ENCODE results near the gene VAV3. TPM values are rescaled to one million over a fixed set of nuclear protein-coding genes. Genes with fewer than 3 reads are reported as not detected.
"Not testable (repeated sequence)": the region's sequence is repeated elsewhere in the genome, so short reads cannot be mapped to it uniquely, and the experiment has no call there.

Gene VAV3
- total RNA-seq, 1 donor = 41.1 TPM

DNA sequence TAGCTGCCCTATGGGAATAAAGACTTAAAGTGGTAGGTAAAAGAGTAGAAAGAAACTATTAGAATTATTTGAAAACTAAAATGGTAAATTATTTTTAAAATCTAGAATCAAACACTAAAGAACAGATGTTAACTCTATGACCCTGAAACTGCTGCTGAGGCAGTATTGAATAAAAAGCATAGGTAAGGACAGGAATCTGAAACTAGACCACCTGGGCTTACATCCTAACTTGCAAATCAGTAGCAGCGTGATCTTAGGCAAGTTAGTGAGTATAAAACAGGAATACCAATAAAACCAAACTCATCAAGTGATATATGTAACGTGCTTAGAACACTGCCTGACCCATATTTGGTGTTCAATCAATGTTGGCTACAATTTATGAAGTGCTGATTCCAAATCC is 257.9 kb downstream of the VAV3 start:
- no peak overlapping the region for H3K4me3 ChIP-seq (ENCODE audit: low read length)

DNA sequence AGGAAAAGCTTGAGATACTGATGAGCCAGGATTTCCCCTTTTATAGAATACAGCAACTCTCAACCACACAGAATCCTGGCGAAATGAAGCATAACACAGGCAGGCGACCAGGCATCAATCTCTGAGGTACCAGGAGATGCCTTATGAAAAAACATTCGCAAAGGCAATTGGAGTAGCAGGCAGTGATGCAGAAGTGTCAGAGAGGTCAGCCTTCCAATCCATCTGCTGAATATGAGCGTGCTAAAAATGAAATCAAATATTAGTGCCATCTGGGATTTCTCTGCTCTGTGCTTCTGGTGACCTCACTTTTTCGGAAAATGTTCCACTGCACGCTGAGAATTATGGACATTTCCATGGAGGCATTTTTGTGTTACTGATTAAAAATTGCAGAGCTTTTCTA is 258.8 kb downstream of the VAV3 start:
- no peak overlapping the region for H3K4me3 ChIP-seq (ENCODE audit: low read length)
- H3K27me3 ChIP-seq (ENCODE audit: insufficient read depth, low read length) = no peaks in the 10 kb centered on the region
- no peaks in the 10 kb centered on the region for H3K4me1 ChIP-seq (ENCODE audit: insufficient read depth, low read length)
- H3K9me3 ChIP-seq (ENCODE audit: low read depth, low read length) = no peaks in the 10 kb centered on the region

More for the DNA sequence above, 257.9 kb downstream of the VAV3 start:
- Histone ChIP-seq H3K27me3 (ENCODE audit: insufficient read depth, low read length) (no peaks in the 10 kb centered on the region), H3K4me1 (ENCODE audit: insufficient read depth, low read length) (no peaks in the 10 kb centered on the region), H3K9me3 (ENCODE audit: low read depth, low read length) (no peaks in the 10 kb centered on the region)

DNA sequence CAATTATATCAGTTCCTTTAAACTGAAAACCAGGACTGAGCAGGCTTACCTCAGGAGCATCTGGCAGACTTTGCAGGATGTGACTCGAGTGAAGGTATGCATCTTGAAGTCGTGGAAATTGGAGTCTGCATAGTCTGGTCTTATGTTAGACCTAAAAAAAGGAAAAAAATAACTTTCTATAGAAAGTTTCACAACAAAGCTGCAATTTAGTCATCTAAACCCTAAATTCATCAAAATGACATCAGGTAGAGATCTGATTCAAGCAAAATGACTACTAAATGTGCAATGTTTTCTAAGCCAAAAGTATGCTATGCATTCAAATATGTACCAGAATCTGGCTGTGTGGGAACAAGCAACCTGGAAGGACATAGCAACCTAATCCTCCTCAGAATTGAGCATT is 260.1 kb downstream of the VAV3 start:
- H3K9me3 ChIP-seq (ENCODE audit: low read depth, low read length) = no peaks in the 10 kb centered on the region
- no peaks in the 10 kb centered on the region for H3K27me3 ChIP-seq (ENCODE audit: insufficient read depth, low read length)
- no peaks in the 10 kb centered on the region for H3K4me1 ChIP-seq (ENCODE audit: insufficient read depth, low read length)
- no peak overlapping the region for H3K4me3 ChIP-seq (ENCODE audit: low read length)

DNA sequence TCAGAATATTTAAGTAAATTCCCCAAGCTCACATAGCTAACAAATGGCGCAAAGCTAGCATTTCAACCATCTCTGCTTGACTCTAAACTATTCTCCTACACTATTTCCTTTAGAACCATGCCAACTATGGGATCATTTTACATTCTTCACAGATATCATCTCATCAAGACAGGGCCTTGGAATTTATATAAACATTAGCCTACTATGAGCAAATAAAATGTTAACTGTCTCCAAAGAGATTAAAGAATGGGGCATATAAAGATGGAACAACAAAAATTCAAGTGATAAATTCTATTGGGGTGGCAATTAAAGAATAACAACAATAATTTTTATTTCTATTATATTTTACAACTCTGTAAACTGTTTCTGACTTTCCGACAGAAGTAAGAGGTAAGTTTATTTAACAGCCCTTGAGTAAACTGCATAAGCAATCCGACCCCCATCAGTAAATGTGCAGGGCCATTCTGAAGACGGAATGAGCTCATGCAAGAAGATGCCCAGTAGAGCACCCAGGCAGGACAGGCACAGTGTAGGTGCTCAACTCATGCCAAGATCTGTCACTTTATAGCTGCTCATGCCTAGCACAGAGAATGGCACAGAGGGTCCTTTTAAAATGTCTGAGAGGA is 261.9 kb downstream of the VAV3 start:
- no peak overlapping the region for H3K4me3 ChIP-seq (ENCODE audit: low read length)
- no peaks in the 10 kb centered on the region for H3K9me3 ChIP-seq (ENCODE audit: low read depth, low read length)
- no peaks in the 10 kb centered on the region for H3K27me3 ChIP-seq (ENCODE audit: insufficient read depth, low read length)
- H3K4me1 ChIP-seq (ENCODE audit: insufficient read depth, low read length) = no peaks in the 10 kb centered on the region

DNA sequence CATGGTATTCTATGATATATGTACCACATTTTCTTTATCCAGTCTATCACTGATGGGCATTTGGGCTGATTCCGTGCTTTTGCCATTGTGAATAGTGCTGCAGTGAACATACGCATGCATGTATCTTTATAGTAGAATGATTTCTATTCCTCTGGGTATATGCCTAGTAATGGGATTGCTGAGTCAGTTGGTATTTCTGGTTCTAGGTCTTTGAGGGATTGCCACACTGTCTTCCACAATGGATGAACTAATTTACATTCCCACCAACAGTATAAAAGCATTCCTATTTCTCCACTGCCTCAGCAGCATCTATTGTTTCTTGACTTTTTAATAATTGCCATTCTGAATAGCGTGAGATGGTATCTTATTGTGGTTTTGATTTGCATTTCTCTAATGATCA is 264.3 kb downstream of the VAV3 start:
- not testable (repeated sequence) for H3K27me3 ChIP-seq (ENCODE audit: insufficient read depth, low read length); H3K4me1 ChIP-seq (ENCODE audit: insufficient read depth, low read length); H3K4me3 ChIP-seq (ENCODE audit: low read length); H3K9me3 ChIP-seq (ENCODE audit: low read depth, low read length)

DNA sequence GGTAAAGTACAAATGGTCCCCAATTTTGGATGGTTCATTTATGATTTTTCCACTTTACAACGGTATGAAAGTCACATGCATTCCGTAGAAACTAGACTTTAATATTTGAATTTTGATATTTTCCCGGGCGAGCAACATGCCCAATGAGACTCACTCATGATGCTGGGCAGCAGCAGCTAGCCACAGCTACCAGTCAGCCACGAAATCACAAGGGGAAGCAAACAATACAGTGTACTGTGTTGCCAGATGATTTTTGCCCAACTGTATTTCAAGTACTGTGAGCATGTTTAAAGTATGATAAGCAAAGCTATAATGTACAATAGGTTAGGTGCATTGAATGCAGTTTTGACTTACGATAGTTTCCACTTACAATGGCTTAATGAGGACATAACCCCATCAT is 266.8 kb downstream of the VAV3 start:
- Histone ChIP-seq H3K9me3 (ENCODE audit: low read depth, low read length) (no peaks in the 10 kb centered on the region), H3K27me3 (ENCODE audit: insufficient read depth, low read length) (no peaks in the 10 kb centered on the region), H3K4me1 (ENCODE audit: insufficient read depth, low read length) (no peaks in the 10 kb centered on the region), H3K4me3 (ENCODE audit: low read length) (no peak overlapping the region)

DNA sequence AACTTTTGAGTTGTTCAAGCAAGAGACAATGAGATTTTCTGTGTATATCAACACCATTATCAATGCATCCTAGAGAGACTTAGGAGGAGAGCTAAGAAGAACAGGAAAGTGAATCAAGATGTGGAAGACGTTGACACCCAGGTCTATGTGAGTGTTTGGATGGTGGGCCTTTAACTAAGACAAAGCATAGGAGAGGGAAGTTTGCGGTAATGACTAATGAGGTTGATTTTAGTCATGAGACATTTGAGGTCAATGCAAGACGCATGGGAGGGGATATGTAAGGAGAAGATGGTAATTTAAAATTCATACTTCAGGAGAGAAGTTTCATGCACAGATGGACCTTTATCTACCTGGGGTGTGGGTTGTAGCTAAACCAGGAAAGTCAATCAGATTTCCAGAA is 269.6 kb downstream of the VAV3 start:
- H3K27me3 ChIP-seq (ENCODE audit: insufficient read depth, low read length) = no peaks in the 10 kb centered on the region
- H3K4me3 ChIP-seq (ENCODE audit: low read length) = no peak overlapping the region
- no peaks in the 10 kb centered on the region for H3K4me1 ChIP-seq (ENCODE audit: insufficient read depth, low read length)
- H3K9me3 ChIP-seq (ENCODE audit: low read depth, low read length) = no peaks in the 10 kb centered on the region

DNA sequence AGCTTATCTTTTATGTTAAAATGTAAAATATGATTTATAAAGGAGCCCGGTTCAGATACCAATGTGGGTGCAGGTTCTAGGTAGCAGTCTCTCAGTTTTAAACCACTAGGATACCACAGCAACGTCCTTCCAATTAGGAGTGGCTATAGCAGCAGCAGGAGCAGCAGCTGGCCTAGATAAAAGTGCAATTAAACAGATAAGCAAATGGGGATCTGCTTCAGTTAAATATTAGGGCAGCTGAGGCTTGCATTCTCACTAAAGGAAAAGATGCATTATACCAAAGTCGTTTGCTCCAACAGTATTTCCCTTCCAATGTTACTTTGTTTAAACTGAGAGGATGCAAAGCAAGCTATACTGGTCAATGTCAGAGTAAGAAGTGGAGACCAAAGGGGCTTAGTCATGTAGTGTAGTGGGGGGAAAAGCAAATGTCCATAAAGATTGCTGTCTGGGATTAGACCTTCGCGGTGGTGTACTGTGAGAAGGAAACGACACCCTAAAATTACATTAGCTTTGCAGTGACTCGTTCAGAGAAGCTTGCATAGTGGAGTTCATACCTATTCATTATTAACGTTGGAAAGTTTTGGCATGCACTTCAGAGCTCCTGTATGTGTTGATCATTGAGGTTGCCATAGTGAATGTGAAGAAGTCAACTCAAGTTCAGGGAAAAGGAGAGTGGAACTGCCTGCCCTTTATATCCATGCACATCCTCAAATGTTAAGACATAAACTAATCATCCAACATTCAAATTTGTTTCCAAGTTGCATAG is 272.2 kb downstream of the VAV3 start:
- Histone ChIP-seq H3K27me3 (ENCODE audit: insufficient read depth, low read length) (no peaks in the 10 kb centered on the region), H3K4me1 (ENCODE audit: insufficient read depth, low read length) (no peaks in the 10 kb centered on the region), H3K4me3 (ENCODE audit: low read length) (no peak overlapping the region), H3K9me3 (ENCODE audit: low read depth, low read length) (no peaks in the 10 kb centered on the region)

DNA sequence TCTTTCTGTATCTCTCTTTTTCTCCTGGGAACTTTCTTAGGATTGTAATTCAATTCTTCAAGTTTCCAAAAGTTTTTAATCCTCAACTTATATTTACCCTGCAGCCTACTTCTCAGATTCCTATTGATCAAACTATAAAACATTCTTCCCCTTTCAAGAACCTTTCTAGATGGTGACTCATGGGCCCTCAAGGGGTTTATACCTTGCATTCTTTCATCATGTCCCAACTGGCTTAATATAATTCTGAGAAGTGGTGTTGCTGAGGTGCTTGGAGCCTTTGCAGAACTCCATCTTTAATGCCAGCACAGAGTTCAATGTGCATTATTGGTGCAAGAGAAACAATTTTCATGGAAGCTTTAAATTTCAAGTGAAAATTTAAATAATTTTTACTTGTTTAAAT is 273.4 kb downstream of the VAV3 start:
- no peaks in the 10 kb centered on the region for H3K27me3 ChIP-seq (ENCODE audit: insufficient read depth, low read length)
- no peaks in the 10 kb centered on the region for H3K4me1 ChIP-seq (ENCODE audit: insufficient read depth, low read length)
- no peaks in the 10 kb centered on the region for H3K9me3 ChIP-seq (ENCODE audit: low read depth, low read length)
- H3K4me3 ChIP-seq (ENCODE audit: low read length) = no peak overlapping the region

DNA sequence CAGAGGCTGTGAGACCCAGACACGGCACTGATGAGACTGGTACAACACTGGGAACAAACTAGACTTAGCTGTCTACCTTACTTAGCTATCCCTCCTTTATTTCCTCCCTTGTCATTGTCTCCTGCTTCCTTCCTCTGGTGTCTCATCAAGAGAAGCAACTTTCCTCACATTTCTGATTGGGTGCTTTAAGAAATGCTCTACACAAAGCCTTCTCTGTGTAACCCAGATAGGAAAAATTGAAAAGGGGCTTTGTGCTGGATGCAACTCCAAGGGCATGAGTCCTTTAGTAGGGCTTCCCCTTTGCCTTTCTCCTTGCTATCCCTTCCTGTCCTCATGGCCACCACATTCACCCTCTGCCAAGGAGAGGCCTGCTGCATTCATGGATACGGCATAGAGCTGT is 274.5 kb downstream of the VAV3 start:
- Histone ChIP-seq H3K9me3 (ENCODE audit: low read depth, low read length) (no peaks in the 10 kb centered on the region), H3K4me3 (ENCODE audit: low read length) (no peak overlapping the region), H3K4me1 (ENCODE audit: insufficient read depth, low read length) (no peaks in the 10 kb centered on the region), H3K27me3 (ENCODE audit: insufficient read depth, low read length) (no peaks in the 10 kb centered on the region)

DNA sequence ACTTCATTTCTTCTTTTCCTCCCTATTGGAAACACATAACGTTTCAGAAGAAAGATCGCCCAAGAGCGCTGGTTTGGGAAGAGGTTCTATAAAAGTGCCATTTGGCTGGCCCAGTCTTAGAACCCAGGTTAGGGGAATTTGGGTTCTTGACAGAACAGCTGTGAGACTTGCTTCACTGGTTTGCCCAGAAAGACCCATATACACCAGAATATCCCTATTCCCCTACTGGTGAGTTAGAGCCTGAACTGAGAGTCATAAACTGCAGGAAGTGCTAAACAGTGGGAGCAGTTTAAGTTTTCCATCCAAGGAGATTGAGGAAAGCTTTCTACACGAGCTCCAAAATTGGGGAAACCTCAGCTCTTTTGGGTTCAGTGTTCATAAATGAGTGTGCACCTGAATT is 275.2 kb downstream of the VAV3 start:
- no peaks in the 10 kb centered on the region for H3K4me1 ChIP-seq (ENCODE audit: insufficient read depth, low read length)
- H3K9me3 ChIP-seq (ENCODE audit: low read depth, low read length) = no peaks in the 10 kb centered on the region
- no peaks in the 10 kb centered on the region for H3K27me3 ChIP-seq (ENCODE audit: insufficient read depth, low read length)
- H3K4me3 ChIP-seq (ENCODE audit: low read length) = no peak overlapping the region

DNA sequence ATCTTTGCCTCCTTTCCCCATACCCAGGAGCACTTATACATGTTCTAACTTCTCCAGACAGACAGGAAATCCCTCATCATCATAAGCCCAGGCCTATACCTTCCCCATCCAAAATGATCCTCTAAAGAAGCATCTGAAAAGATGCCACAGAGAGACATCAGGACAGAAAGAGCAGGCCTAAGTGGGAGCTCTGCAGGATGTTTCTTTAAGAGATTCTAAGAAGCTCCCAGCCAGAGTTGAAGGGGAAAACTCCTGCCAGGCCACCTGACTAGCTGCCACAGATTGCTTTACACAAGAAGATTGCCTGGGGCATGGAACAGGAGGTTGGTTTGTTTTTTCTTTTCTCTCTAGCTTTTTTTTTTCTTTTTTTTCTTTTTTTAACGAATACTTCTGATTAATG is 275.8 kb downstream of the VAV3 start:
- Histone ChIP-seq H3K4me1 (ENCODE audit: insufficient read depth, low read length) (no peaks in the 10 kb centered on the region), H3K4me3 (ENCODE audit: low read length) (no peak overlapping the region), H3K9me3 (ENCODE audit: low read depth, low read length) (no peaks in the 10 kb centered on the region), H3K27me3 (ENCODE audit: insufficient read depth, low read length) (no peaks in the 10 kb centered on the region)

DNA sequence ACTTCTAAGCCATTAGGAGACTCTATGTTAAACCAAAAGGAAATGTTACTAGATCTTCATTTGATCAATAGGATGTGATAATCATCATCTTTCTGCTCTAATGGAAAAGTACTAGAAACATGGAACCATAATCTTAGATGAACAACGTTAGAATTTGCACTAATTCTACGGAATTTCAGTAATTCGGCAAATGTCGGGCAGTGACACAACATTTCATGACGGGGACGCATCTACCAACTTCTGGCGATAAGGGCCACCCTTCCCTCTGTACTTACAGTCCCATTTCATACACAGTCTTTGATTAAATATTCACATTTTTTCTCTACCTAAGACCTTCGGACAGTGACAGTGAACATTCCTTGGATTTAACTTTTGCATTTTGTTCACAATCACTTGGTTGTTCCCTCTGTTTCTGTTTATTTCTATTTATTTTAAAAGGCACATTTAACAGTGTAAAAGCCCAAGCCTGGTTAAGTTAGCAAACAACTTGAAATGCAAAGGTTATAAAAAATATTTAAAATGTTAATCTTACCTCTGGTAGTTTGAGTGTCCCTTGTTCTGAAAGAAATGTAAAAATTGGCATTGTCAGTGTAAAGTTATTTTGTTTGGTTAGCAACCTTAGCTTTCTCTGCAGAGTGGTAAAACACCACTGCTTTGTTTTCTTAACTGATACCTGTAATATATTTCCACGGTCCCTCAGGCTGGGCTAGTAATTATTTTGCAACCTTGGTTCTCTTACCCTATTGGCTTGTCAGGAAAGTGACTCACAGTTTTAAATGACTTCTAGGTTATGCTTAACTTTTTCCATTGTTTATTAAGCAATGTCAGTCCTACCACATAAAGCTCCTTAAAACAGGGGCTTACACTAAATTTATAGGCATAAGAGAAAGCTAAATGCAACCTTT is 276.9 kb downstream of the VAV3 start:
- H3K27me3 ChIP-seq (ENCODE audit: insufficient read depth, low read length) = no peaks in the 10 kb centered on the region
- no peaks in the 10 kb centered on the region for H3K4me1 ChIP-seq (ENCODE audit: insufficient read depth, low read length)
- H3K4me3 ChIP-seq (ENCODE audit: low read length) = no peak overlapping the region
- H3K9me3 ChIP-seq (ENCODE audit: low read depth, low read length) = no peaks in the 10 kb centered on the region

DNA sequence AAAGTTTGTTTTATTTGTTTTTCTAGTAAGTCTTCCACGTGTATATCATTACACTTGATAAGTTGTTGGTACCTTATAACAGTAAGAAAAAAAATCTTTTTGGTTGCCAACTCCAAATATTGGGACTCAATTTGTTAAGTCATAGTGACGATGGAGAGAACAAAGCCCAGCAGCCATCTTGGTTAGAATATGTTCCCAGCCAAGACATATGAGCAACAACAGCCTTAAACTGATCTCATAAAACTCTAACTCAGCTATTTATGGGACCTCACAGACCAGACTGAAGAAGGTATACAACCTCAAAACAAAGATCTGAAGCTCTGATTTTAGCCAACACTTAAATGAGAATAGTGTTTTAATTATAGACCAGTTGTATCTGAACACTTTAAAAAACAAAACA is 281.3 kb downstream of the VAV3 start:
- Histone ChIP-seq H3K4me3 (ENCODE audit: low read length) (no peak overlapping the region), H3K4me1 (ENCODE audit: insufficient read depth, low read length) (no peaks in the 10 kb centered on the region), H3K27me3 (ENCODE audit: insufficient read depth, low read length) (no peaks in the 10 kb centered on the region), H3K9me3 (ENCODE audit: low read depth, low read length) (no peaks in the 10 kb centered on the region)

DNA sequence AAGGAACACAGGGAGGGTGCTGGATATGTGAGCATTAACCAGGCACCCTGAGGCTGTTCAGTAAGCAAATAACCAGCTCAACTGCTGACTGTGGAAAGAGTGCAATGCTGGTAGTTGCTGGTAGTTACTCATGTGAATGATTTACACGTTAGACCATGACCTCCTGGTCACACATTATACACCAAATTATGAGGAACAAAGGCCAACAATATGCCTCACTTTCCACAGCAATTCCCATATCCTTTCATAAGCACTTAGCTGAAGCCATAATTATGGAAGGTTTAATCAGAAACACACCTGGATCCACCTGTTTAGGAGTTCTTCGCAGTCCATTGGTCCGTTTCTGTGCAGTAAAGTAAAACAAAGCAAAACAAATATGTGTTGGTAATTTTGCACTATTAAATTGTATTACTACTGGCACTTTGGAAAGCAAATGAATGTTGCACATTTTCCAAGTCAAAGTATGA is 281.8 kb downstream of the VAV3 start:
- H3K4me3 ChIP-seq (ENCODE audit: low read length) = no peak overlapping the region

More for the DNA sequence above, 281.8 kb downstream of the VAV3 start:
- H3K9me3 ChIP-seq (ENCODE audit: low read depth, low read length) = no peaks in the 10 kb centered on the region
- no peaks in the 10 kb centered on the region for H3K4me1 ChIP-seq (ENCODE audit: insufficient read depth, low read length)
- H3K27me3 ChIP-seq (ENCODE audit: insufficient read depth, low read length) = no peaks in the 10 kb centered on the region

Data from mononuclear cell (primary cell).